HG03060 (cell line): ENCODE results near the gene SLC6A5.
"Not testable (repeated sequence)": the region's sequence is repeated elsewhere in the genome, so short reads cannot be mapped to it uniquely, and the experiment has no call there.

Experiments used
- ATAC-seq: cut with Tn5 transposase; IDR thresholded peaks from one replicate; pipeline ENCODE4 v1.9.1; 2021; ENCODE audit warnings: low read depth, moderate number of reproducible peaks; ENCODE audit not compliant: unreplicated experiment

Gene SLC6A5

DNA sequence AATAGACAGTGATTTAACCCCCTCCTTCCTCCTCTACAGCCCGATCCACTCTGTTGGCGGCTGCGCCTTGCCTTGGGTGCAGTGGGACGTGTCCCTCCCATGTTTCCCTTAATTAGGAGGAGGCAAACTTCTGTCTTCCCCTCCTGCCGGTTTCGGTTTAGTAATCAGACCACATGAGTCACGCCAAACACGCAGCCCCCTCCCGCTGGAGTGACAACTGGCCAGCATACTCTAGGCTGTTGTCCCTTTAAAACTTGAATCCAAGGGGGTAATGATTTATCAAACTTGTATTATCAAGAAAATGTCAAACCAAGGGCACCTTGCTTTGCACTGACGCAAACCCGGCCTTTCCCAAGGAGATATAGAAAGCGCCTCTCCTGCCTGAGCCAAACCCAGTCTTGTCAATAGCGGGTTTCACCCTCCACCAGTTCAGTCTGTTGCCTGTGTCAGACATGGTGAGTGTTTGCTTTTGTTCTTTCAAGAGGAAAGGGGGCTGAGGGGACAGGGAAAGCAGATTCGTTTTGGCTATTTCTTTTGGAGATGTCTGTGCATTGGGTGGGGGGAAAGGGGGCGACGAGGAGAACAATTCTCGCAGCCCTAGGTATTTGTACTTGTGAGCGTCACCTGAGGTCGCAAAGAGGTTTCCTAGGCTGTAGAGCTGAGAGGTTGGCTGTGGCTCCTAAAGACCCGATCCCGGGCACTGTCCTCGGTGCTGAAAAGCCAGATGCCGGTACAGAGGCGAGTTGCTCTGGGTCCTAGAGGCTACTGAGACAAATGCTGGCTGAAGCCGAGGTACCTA is at the start of gene SLC6A5:
SLC6A5 (plus strand) TSS at position 388 of the 799 bp plus-strand sequence; CDS start at position 453, 65 bp downstream.
- ATAC-seq = no peak

DNA sequence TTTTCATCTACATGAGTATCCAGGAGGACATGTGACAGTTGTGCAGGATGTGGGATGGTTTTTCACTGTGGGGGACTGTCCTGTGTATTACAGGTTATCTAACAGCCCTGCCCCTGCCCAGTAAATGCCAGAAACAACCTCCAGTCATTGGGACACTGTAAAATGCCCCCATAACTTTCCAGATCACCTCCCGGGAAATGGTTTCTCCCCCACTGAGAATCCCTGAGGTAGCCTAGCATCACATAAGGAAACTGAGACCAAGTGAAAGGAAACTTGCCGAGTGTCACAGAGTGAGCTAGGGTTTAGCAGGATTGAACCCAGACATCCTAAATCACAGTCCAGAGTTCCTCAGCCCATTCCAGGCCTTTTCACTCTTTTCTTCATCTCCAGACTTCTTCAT is 48.3 kb upstream of the SLC6A5 start:
- no peak for ATAC-seq

DNA sequence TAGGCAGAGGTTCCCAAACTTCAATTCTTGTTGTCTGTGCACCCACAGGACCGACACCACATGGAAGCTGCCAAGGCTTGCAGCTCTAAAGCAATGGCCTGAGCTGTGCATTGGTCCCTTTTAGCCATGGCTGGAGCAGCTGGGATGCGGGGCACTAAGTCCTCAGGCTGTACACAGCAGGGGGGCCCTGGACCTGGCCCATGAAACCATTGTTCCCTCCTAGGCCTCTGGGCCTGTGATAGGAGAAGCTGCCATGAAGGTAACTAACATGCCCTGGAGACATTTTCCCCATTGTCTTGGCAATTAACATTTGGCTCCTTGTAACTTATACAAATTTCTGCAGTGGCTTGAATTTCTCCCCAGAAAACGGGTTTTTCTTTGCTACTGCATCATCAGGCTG is 43.6 kb upstream of the SLC6A5 start:
- ATAC-seq = no peak

DNA sequence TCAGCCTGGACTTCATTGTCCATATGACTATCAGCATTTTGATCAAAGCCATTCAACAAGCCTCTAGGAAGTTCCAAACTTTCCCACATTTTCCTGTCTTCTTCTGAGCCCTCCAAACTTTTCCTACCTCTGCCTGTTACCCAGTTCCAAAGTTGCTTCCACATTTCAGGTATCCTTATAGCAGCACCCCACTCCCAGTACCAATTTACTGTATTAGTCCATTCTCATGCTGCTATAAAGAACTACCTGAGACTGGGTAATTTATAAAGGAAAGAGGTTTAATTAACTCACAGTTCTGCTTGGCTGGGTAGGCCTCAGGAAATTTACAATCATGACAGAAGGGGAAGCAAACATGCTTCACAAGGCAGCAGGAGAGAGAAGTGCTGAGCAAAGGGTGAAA is 43.0 kb upstream of the SLC6A5 start:
- not testable (repeated sequence) for ATAC-seq

DNA sequence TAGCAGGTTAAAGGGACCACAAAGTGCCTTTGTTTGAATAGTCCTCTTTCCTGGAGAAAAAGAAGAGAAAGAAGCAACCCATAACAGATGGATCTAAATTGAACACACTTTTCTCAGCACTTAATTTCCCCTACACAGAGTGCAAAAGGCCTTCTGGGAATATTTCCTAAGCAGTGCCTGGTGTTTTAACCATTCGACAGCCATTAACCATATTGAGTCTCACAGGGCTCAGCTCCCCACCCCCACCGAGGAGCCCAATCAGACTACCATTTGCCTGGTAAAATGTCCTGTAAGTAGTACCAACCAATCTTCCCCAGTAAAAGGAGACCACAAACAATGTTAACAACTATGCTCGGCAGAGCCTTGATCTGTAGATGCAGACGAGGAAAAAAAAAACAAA is 40.7 kb upstream of the SLC6A5 start:
- no peak for ATAC-seq

DNA sequence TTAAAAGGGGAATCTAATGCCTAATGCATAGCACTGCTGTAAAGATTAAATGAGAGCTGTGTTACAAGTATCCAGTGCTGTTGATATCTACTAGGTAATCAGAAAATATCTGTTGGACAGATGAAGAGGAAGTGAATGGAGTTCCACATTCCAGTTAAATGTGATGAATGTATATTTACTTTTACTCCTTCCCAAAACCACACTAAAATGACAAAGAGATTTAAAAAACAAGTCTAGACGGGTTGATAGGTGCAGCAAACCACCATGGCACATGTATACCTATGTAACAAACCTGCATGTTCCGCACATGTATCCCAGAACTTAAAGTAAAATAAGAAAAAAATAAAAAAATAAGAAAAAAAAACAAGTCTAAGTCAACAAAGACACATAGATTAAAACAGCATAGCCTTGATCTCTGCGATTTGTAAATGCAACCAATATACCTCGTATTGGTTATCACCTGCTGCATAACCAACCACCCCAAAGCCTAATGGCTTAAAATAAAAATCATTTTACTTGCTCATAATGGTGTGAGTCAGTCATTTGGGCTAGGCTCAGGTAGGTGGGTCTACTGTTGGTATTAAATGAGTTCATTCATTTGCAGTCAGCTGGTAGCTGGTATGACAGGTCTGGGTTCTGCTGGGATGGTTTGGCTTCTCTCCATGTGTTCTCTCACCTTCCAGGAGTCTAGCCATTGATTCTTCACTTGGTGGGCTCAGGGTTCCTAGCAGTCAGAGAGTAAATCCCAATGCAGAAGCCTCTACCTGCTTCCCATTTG is 39.7 kb upstream of the SLC6A5 start:
- no peak for ATAC-seq

DNA sequence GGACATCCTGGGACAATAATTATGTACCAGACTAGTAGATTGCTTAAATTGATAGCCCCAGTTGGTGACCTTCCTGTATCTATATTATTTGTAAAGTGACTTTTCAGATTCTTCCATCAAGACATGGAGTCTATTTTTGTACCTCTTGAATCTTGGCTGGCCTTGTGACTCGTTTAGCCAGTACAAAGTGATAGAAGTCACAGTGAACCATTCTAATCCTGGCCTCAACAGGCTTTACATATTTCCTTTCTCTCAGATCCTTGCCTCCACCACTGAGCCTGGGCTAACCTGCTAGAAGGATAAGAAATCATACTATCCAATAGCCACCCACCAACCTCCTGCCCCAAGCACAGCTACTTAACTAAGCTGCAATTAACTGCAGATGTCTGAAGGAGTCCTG is 37.5 kb upstream of the SLC6A5 start:
- ATAC-seq = no peak

DNA sequence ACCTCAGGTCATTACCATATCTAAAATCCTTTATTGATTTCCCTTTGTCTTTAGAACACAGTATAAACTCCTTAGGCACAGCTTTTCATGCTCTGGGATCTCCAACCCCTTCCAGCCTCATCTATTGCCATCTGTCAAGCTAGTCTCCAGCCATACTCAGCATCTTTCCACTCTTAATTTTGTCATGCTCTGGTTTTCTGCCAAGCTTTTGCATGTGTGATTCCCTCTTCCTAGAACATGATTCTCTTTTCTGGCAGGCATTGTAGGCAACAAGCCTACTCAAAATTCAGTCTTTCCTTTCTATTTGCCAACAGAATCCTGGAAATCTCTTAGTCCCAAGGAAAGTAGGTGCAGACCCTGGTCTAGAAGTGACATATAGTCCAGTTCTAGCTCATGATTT is 35.5 kb upstream of the SLC6A5 start:
- ATAC-seq = no peak

DNA sequence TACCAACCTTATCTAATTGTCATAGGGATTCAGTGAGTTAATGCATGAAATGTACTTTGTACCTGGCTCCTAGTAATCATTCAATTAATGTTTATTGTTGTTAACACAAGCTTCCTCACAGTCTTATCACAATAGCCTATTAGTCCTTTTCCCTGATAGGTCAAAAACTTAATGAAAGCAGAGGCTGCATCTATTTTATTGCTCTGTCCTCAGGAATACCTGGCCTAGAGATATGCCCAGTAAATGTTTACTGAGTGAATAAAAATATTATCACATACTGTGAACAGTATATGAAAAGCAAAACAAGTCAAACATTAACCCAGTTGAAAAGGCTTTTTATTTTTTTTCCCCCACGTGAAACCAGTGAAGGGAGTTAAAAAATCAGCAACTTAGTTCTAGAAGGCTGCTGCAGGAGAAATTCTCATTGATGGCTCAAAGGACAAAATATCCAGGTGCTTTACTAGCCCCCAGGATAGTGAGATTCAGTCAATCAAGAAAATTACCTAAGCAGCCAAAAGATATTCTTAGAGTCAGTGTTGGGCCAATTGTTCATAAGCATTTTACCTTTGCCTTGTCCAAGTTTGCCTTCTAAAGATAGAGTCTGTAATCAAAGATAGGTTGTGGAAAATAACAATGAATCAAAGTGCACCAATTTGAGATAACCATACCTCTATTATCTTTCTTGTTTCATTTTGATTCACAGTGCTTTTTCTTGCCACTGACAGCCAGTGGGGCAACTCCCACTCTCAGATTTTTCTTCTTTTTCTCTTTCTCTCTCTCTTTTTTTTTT is 34.4 kb upstream of the SLC6A5 start:
- ATAC-seq = no peak

DNA sequence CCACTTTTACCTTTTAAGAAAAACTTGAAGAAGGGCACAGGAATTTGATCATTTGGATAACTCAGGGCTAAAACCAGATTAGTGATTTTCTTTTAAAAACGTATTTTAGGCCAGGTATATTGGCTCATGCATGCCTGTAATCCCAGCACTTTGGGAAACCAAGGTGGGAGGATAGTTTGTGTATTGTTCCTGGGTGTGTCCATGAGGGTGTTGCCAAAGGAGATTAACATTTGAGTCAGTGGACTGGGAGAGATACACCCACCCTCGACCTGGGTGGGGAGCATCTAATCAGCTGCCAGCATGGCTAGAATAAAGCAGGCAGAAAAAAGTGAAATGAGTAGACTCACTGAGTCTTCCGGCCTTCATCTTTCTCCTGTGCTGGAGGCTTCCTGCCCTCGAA is 33.3 kb upstream of the SLC6A5 start:
- ATAC-seq = not testable (repeated sequence)

DNA sequence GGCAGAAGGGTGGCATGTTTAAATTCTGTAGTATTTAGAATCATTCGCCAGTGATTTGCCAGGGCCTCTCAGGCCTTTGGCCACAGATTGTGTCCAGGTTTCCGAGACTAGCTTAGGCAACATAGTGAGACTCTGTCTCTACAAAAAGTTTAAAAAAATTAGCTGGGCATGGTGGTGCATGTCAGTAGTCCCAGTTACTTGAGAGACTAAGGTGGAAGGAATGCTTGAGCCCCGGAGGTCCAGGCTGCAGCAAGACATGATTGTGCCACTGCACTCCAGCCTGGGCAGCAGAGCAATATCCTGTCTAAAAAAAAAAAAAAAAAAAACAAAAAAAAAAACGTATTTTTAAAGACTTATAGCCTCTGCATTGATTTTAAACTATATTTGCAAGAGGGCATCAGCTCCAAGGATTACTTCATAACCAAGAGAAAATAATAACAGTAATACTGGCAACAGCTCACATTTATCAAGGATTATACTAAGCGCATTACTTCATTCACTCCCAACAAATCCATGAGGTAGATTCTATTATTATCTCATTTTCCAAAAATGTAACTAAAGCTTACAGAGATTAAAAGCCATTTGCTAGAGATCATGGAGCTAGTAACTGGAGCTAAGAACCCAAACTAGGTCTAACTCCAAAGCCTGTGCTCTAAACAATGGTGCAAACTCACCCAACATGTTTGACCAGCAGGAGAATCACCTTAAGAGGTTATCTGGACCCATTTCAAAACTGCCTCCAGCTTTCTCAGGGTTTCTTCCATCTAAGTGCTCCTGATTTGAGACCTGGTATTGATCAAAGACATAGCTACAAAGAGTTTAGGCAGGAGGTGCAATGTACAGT is 32.6 kb upstream of the SLC6A5 start:
- ATAC-seq = no peak

DNA sequence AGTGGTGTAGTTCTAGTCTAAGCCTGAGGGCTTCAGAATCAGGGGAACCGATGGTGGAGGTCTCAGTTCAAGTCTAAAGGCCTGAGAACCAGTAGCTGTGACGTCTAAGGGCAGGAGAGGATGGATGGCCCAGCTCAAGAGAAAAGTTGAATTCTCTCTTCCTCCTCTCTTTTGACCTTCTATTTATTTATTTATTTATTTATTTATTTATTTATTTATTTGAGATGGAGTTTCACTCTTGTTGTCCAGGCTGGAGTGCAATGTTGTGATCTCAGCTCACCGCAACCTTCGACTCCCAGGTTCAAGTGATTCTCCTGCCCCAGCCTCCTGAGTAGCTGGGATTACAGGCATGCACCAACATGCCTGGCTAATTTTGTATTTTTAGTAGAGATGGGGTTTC is 19.7 kb upstream of the SLC6A5 start:
- ATAC-seq = not testable (repeated sequence)

DNA sequence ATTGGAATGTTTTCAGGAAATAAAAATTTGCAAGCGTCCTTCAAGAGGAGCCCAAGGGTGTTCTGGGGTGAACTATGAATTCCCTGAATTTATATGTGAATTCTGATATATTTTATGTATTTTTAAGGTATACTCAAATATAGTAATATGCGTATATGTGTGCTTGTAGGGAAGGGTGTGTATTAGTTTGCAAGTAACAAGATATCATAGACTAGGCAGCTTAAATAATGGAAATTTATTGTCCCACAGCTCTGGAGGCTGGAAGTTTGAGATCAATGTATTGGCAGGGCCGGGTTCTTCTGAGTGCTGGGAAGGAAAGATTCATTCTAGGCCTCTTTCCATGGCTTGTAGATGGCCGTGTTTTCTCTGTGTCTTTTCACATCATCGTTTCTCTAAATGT is 16.2 kb upstream of the SLC6A5 start:
- no peak for ATAC-seq

DNA sequence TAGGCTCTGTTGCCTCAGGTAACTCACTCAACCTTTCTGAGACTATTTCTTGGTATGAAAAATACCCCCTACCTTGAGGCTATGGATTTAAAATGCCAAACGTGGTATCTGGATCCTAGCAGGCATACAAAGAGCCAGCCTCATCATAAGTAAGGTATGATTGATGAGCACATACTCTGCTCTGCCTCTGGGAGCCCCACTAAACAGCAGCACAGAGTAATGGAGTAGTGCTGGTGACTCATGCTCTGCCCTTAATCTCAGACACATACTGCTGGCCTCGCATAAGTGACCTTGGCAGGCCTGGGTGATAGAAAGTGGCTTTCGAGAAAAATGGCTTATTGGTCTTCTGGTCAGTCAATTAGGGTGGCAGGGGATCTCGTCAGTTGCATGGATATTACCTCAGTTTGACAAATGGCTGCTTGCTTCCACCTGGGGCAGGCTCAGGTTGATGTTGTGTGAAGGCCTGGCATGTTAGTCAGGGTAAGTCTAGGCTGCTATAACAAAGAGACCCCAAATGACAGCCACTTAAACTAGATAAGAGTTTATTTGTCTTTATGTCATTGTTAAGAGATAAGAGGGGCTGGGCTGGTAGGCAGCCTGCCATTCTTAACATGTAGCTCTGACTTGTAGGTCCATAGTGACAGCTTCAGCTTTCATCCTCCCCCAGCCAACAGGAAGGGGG is 15.2 kb upstream of the SLC6A5 start:
- no peak for ATAC-seq

DNA sequence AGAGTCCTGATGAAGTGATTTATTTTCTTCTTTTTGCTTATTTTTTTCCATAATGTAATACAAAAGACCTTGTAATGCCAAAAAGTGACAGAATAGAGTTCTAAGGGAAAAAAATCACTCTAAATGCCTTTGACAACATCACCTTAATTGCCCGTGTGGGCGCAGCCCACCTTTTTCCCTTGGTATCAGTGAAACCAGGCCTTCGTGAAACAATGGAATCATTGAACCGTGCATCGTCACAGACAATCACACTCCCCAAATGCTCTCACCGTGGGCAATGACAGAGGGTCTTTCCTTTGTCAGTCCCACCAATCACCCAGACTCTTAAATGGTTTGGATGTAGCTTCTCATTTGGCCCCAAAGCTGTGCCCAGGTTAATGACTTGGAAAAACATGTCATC is 9.6 kb upstream of the SLC6A5 start:
- ATAC-seq = no peak

DNA sequence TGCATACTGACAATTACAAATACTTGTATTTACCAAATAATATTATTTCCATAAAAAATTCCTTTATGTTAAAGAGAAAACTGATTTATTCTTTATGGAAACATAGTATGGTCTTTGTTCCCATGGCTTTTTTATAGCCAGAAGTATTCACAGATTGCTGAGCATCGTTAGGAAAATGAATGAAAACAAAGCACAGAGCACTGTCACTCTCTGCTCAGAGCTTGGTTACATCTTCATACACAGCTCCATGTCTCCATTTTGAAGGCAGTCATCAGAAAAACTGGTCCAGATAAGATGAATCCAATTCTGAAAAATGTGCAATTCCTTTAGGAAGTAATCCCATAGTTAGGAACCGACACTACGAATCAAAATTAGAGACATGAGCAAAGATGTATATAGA is 9.0 kb upstream of the SLC6A5 start:
- no peak for ATAC-seq

DNA sequence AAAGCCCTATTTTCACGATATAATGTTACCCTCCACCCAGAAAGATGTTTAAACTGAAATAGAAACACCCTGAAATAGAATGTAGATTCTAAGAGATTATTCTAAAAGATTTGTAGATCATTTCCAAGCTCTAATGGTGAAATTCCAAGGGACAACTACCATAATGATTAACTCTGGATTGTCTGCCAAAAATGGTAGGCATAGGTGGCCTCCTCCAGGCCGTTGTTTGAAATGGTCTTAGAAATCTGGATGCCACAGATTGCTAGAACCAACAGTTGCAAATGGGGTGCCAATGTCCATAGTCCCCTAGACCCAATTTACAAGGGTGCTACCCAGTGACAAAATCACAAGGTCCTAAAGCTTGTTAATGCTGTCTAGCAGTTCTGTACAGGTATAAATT is 6.7 kb upstream of the SLC6A5 start:
- ATAC-seq = no peak

DNA sequence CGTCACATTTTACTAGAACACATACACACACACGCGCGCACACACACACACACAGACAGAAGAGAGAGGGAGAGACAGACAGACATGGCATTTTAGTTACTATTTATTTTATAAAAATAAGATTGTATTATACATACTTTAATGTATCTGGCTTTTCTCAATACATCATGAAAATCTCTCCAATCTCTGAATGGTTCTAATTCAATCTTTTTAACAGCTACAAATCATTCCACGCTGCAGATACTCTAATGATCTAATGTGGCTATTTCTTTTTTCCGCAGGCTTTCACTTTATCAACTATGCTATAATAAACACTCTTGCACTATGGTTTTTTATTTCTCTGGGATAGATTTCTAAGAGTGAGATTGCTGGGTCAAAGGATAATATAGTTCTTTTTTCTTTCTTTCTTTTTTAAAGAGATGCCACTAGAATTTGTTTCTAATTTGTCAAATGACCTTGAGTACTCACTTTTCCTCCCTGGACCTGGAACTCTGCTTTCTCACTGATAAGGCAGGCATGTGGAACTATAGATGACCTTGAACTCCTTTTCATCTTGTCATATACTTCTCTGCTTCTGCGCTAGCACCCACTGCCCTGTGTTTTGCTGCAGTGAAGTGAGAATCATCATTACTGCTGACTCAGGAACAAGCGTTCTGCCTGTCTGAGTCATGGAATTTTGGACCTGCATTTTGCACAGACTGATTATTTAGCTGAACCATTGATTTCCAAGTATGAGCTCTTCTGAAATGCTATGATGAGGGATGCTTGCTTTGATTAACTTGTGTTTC is 4.9 kb upstream of the SLC6A5 start:
- no peak for ATAC-seq

DNA sequence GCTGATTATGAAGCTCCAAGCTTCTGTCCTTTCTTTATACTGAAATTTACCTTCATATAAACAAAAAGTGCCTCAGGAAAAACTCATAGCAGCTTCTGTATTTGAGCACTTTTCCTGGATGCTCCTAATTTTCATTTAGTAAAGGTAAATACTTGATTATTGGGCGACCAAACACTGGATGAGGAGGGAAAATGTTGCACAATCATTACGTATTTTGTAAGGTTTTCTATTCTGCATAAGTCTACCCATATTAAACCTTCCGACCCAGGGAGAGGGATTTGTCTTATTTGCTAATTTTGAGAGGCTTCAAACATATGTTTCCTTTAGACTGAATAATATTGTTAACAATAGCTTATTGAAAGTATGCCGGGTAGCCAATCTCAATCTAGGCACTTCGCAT is 4.3 kb upstream of the SLC6A5 start:
- ATAC-seq = no peak
